Measurements from ENCODE around the gene EXOC1L.

EXOC1L gene

DNA sequence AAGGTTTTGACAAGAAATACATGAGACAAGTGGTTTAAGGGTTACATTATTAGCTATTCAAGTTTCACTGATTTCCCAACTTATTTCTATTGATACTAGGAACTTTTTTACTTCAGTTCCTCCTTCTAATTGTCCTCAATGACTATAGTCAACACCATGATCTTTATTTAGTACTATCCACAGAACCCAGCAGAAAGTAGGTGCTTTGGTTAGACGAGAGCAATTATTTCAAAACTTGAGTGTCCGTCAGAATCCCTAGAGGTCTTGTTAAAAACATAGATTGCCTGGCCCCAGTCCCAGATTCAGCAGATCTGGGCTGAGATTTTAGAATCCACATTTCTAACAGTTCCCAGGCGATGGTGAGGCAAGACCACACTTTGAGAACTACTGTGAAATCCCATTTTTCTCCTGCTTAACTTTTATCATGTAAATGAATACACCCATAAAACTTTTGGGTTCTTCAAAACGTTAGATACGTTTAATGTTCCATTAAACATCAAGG, 51.8 kb downstream of the EXOC1L start:
- H3K27ac ChIP-seq = no peak overlapping the region
- H3K4me3 ChIP-seq = no peak overlapping the region

- no peak overlapping the region for H3K27ac ChIP-seq
Observed at GRCh38 chr4:55874831-55875230, 55.2 kb downstream of the EXOC1L start.

GRCh38 chr4:55876387-55876786, 56.8 kb downstream of the EXOC1L start:
- H3K4me3 ChIP-seq = no peak overlapping the region
- H3K27ac ChIP-seq = no peak overlapping the region

More at GRCh38 chr4:55874831-55875230, 55.2 kb downstream of the EXOC1L start:
- no peak overlapping the region for H3K4me3 ChIP-seq

- H3K27ac ChIP-seq = no peak overlapping the region
- no peak overlapping the region for H3K4me3 ChIP-seq
Observed at GRCh38 chr4:55879224-55879623, 59.6 kb downstream of the EXOC1L start.

DNA sequence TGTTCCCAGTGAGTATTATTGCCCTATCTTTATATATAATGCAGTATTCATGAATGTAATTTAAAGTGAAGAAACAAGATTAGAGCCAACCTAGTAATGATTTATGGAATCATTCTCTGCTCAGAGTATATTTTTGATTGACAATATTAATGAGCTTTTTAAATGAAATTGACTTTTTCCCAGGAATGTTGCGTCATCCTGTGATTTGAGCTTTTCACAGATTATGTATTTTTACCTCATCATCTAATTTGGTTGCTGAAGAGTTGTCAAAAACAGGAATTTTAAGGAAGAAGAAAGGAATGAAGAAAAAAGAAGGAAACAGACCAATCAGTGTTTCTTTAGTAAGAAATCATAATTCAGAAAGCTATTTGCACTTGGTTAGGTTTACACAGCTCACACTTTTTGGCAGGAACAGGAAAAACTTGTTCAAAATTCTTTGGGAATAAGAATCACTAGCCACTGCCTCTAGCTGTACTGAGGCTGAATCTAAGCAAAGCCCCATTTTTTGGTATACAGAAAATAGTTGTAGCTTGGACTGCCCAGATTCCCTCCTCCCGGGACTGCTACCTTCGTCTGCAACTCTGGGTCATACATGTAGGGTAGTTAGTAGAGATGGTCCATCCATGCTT, 61.2 kb downstream of the EXOC1L start:
- H3K27ac ChIP-seq = no peak overlapping the region
- no peak overlapping the region for H3K4me3 ChIP-seq

- no peak overlapping the region for H3K27ac ChIP-seq
- H3K4me3 ChIP-seq = no peak overlapping the region
Observed at GRCh38 chr4:55884093-55884850, 64.7 kb downstream of the EXOC1L start.

- Histone ChIP-seq H3K27ac (no peak overlapping the region), H3K4me3 (no peak overlapping the region)
Observed at GRCh38 chr4:55884851-55885219, 65.2 kb downstream of the EXOC1L start.
